Neural crest cell (in vitro differentiated cells): ENCODE measurements around the gene EIF4A3. TPM values are rescaled to one million over a fixed set of nuclear protein-coding genes. Genes with fewer than 3 reads are reported as not detected.

ENCODE experiments used
- DNase-seq: peaks from one replicate; pipeline ENCODE4 v3.0.0; 2021; ENCODE audit warnings: low read depth, mixed read lengths, low spot score
- H3K27ac Mint-ChIP-seq: one replicate; pipeline ENCODE4 v1.8.0; 2021; ENCODE audit warnings: mild to moderate bottlenecking, mixed read lengths; ENCODE audit not compliant: unreplicated experiment
- H3K27me3 Mint-ChIP-seq: 2 replicates; pipeline ENCODE4 v1.8.0; 2021; ENCODE audit warnings: low read depth, mild to moderate bottlenecking, mixed read lengths
- H3K36me3 Mint-ChIP-seq: 2 replicates; pipeline ENCODE4 v1.8.0; 2021; ENCODE audit warnings: low read depth, mild to moderate bottlenecking, mixed read lengths
- H3K4me1 Mint-ChIP-seq: 2 replicates; pipeline ENCODE4 v1.8.0; 2021; ENCODE audit warnings: mixed read lengths
- H3K4me3 Mint-ChIP-seq: one replicate; pipeline ENCODE4 v1.8.0; 2021; ENCODE audit warnings: mild to moderate bottlenecking, mixed read lengths
- H3K9me3 Mint-ChIP-seq: 2 replicates; pipeline ENCODE4 v1.8.0; 2021; ENCODE audit warnings: mixed read lengths
- CTCF ChIP-seq: fragments of 200-600 bp; sonication (generic); conservative IDR thresholded peaks from 2 replicates; pipeline ENCODE4 v1.5.0; 2021; ENCODE audit warnings: antibody characterized with exemption, mild to moderate bottlenecking
- total RNA-seq: library from RNA; stranded (reverse); gene quantifications from 2 replicates; pipeline ENCODE4 v1.2.1, GENCODE V29; 2021

The EIF4A3 gene
- total RNA-seq, 1 donor from 2014 or later, result 141 TPM

GRCh38 chr17:80180192-80180591 is 33.3 kb upstream of the EIF4A3 start:
- Mint-ChIP-seq H3K4me3 (no peak overlapping the region), H3K27ac (no peak overlapping the region), H3K9me3 (no peaks in the 10 kb centered on the region), H3K36me3 (no peaks in the 10 kb centered on the region), H3K27me3 (no peaks in the 10 kb centered on the region), H3K4me1 (peaks cover 8% of the 10 kb centered on the region)
- no peak for TF ChIP-seq CTCF
- no peak for DNase-seq

DNA sequence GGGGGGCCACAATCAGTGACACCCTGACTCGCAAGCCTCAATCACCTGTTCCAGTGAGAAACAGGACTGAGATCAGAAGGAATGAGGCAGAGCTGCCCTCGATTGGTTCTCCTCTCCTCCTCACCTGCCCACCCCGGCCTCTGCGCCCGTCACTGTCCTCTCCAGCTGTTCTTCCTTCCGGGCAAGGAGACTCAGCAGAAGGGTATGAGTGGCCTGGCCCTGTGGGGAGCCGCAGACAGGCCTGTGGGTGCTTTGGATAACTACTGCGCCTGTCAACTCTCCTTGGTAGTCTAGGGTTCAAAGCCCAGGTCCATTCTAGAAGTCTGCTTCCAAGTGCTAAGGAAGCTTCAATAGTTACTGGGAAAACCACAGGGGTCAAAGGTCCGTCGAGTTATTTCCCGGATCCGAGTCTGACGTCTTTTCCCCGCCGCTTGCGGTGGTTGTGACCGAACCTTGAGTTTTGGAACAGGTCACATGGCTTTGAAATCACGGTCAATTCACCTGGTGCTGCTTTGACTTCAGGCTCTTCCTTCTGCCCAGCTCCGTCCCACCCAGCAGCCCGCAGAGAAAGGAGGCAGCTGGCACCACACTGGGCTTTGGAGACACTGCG is 31.2 kb upstream of the EIF4A3 start:
- no peaks in the 10 kb centered on the region for H3K27me3 Mint-ChIP-seq
- no peaks in the 10 kb centered on the region for H3K36me3 Mint-ChIP-seq
- peaks cover under 1% of the 10 kb centered on the region for H3K4me1 Mint-ChIP-seq
- DNase-seq, result no peak
- no peak overlapping the region for H3K4me3 Mint-ChIP-seq
- no peak for TF ChIP-seq CTCF
- H3K27ac Mint-ChIP-seq, result no peak overlapping the region
- H3K9me3 Mint-ChIP-seq, result no peaks in the 10 kb centered on the region

DNA sequence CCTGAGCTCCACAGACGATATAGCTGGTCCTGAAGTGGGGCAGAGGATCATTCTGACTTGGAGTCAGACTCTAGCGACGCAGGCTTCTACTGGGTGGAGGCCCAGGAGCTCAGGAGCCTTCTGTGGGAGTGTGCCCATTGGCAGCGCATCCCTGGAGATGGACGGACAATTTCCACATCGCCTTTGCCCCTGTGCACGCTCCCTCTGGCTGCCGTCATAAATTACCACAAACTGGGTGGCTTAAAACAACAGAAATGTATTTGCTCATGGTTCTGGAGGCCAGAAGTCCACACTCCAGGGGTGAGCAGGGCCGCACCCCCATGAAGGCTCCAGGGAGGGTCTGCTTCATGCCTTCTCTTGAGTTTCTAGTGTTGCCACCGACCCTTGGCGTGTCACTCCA is 29.8 kb upstream of the EIF4A3 start:
- H3K4me1 Mint-ChIP-seq, result no peaks in the 10 kb centered on the region
- H3K36me3 Mint-ChIP-seq, result no peaks in the 10 kb centered on the region
- DNase-seq, result no peak
- no peak for TF ChIP-seq CTCF
- H3K9me3 Mint-ChIP-seq, result no peaks in the 10 kb centered on the region
- no peaks in the 10 kb centered on the region for H3K27me3 Mint-ChIP-seq
- H3K4me3 Mint-ChIP-seq, result no peak overlapping the region
- H3K27ac Mint-ChIP-seq, result no peak overlapping the region

DNA sequence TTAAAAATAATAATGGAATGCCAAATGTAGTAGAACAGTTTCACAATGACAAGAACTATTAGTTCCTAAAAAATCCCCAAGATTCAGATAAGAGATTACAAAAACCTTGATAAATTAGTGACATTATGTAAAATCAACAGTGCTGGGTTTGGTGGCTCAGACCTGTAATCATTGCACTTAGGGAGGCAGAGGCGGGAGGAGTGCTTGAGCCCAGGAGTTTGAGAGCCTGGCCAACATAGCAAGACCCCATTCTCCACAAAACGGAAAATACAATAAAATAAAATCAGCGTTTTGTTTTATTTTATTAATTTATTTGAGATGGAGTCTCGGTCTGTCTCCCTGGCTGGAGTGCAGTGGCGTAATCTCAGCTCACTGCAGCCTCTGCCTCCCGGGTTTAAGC is 27.0 kb upstream of the EIF4A3 start:
- H3K4me3 Mint-ChIP-seq, result no peak overlapping the region
- peaks cover 10% of the 10 kb centered on the region for H3K4me1 Mint-ChIP-seq
- H3K36me3 Mint-ChIP-seq, result no peaks in the 10 kb centered on the region
- no peaks in the 10 kb centered on the region for H3K27me3 Mint-ChIP-seq
- H3K27ac Mint-ChIP-seq, result no peak overlapping the region
- no peak for DNase-seq
- H3K9me3 Mint-ChIP-seq, result no peaks in the 10 kb centered on the region
- no peak for TF ChIP-seq CTCF

GRCh38 chr17:80173126-80173525 is 26.2 kb upstream of the EIF4A3 start:
- Mint-ChIP-seq H3K27ac (no peak overlapping the region), H3K4me1 (peaks cover 10% of the 10 kb centered on the region), H3K36me3 (no peaks in the 10 kb centered on the region), H3K27me3 (no peaks in the 10 kb centered on the region), H3K4me3 (no peak overlapping the region), H3K9me3 (no peaks in the 10 kb centered on the region)
- DNase-seq, result no peak
- TF ChIP-seq CTCF, result no peak

- H3K9me3 Mint-ChIP-seq, result no peaks in the 10 kb centered on the region
- peaks cover 10% of the 10 kb centered on the region for H3K4me1 Mint-ChIP-seq
- DNase-seq, result no peak
Measured at GRCh38 chr17:80171681-80172080, 24.8 kb upstream of the EIF4A3 start.

More at GRCh38 chr17:80171681-80172080, 24.8 kb upstream of the EIF4A3 start:
- no peak for TF ChIP-seq CTCF
- Mint-ChIP-seq H3K4me3 (no peak overlapping the region), H3K27ac (no peak overlapping the region), H3K36me3 (no peaks in the 10 kb centered on the region), H3K27me3 (no peaks in the 10 kb centered on the region)
